Keratinocyte (primary cell): ENCODE results near the gene CBARP. TPM values are rescaled to one million over a fixed set of nuclear protein-coding genes. Genes with fewer than 3 reads are reported as not detected.

ENCODE experiments used
- DNase-seq: peaks from one replicate; pipeline ENCODE4 v3.0.0-alpha.2; 2011; ENCODE audit warnings: low read depth, missing footprints, low spot score
- FAIRE-seq: peaks from 2 replicates; lab custom pipeline; 2011; peaks lifted over from hg19 to GRCh38; lab: Jason Lieb, UNC
- H2AFZ ChIP-seq: 2 replicates; pipeline ENCODE4 v1.6.0; 2012; ENCODE audit warnings: low read length, control low read depth, inconsistent platforms; ENCODE audit not compliant: control insufficient read depth
- H3K27ac ChIP-seq: 2 replicates; pipeline ENCODE4 v1.5.1; 2011; ENCODE audit warnings: low read length; ENCODE audit not compliant: control insufficient read depth, insufficient read depth
- H3K27me3 ChIP-seq: 3 replicates; pipeline ENCODE4 v1.6.0; 2011; ENCODE audit warnings: low read length; ENCODE audit not compliant: control insufficient read depth, insufficient read depth; ENCODE audit errors: extremely low read depth
- H3K36me3 ChIP-seq, 2 experiments: 2 replicates in 1 of 2; 3 replicates in 1 of 2; pipeline ENCODE4 v1.5.1; 2011; ENCODE audit warnings: low read length in 2 of 2, mild to moderate bottlenecking in 1 of 2; ENCODE audit not compliant: control insufficient read depth in 2 of 2, insufficient read depth in 2 of 2; ENCODE audit errors: extremely low read depth in 1 of 2
- H3K4me1 ChIP-seq: 3 replicates; pipeline ENCODE4 v1.5.1; 2011; ENCODE audit warnings: low read length; ENCODE audit not compliant: control insufficient read depth, insufficient read depth; ENCODE audit errors: extremely low read depth
- H3K4me2 ChIP-seq: 3 replicates; pipeline ENCODE4 v1.6.0; 2011; ENCODE audit warnings: low read depth, low read length; ENCODE audit not compliant: control insufficient read depth, insufficient read depth; ENCODE audit errors: extremely low read depth
- H3K4me3 ChIP-seq, 3 experiments: fragments of 200-600 bp in 1 of 3; sonication (generic) in 1 of 3; 2 replicates in 2 of 3; 3 replicates in 1 of 3; pipeline ENCODE4 v1.5.1; 2011 to 2016; ENCODE audit warnings: low read length in 3 of 3, mild to moderate bottlenecking in 3 of 3, control low read depth in 2 of 3, inconsistent platforms in 1 of 3, low read depth in 1 of 3, mixed read lengths in 1 of 3, mixed run types in 1 of 3, moderate library complexity in 1 of 3; ENCODE audit not compliant: control insufficient read depth in 2 of 3, insufficient read depth in 2 of 3; ENCODE audit errors: extremely low read depth in 1 of 3
- H3K79me2 ChIP-seq: 2 replicates; pipeline ENCODE4 v1.6.0; 2012; ENCODE audit warnings: low read length; ENCODE audit not compliant: control insufficient read depth, insufficient read depth
- H3K9ac ChIP-seq: 3 replicates; pipeline ENCODE4 v1.6.0; 2011; ENCODE audit warnings: low read length; ENCODE audit not compliant: control insufficient read depth, insufficient read depth; ENCODE audit errors: extremely low read depth
- H3K9me1 ChIP-seq: 3 replicates; pipeline ENCODE4 v1.6.0; 2011; ENCODE audit warnings: low read length; ENCODE audit not compliant: control insufficient read depth, insufficient read depth; ENCODE audit errors: extremely low read depth
- H3K9me3 ChIP-seq: 2 replicates; pipeline ENCODE4 v1.5.1; 2012; ENCODE audit warnings: low read depth, low read length; ENCODE audit not compliant: control insufficient read depth
- H4K20me1 ChIP-seq: 3 replicates; pipeline ENCODE4 v1.6.0; 2011; ENCODE audit warnings: low read length; ENCODE audit not compliant: control insufficient read depth, insufficient read depth; ENCODE audit errors: extremely low read depth
- EZH2 ChIP-seq: IDR thresholded peaks from one replicate; pipeline ENCODE4 v1.6.1; 2012; ENCODE audit warnings: inconsistent platforms, mild to moderate bottlenecking, low read length, moderate library complexity
- dilution Hi-C: fragments of 300-500 bp; cut with MboI; formaldehyde crosslinking; loops from one replicate; pipeline ENCODE4 v1.7.0; 2020; ENCODE audit warnings: low sequenced_read_pairs; ENCODE audit not compliant: extremely low pct_ligation_motif_present
- polyA plus RNA-seq, 5 experiments: library from polyadenylated mRNA; depleted of rRNA in 3 of 5; stranded (reverse) in 3 of 5; stranded (forward) in 1 of 5; unstranded in 1 of 5; fragments of >200 nt; gene quantifications; 1 replicate in 1 of 5; 2 replicates in 3 of 5; 3 replicates in 1 of 5; pipeline versions ENCODE4 v1.2.1 to v1.2.3, GENCODE V29; 2011 to 2012; ENCODE audit warnings: missing spikeins in 2 of 5, low read depth in 1 of 5, low replicate concordance in 1 of 5
- TF ChIP-seq, protein P1 (sequence below), 3 experiments: IDR thresholded peaks in 1 of 3; conservative IDR thresholded peaks in 1 of 3; optimal IDR thresholded peaks in 1 of 3; 2 replicates in 2 of 3; 3 replicates in 1 of 3; pipeline versions ENCODE3 to v1.5.1; 2011; ENCODE audit warnings: low read length in 3 of 3, mild to moderate bottlenecking in 3 of 3, moderate library complexity in 2 of 3, control low read depth in 1 of 3, inconsistent platforms in 1 of 3; ENCODE audit not compliant: insufficient read depth in 2 of 3; ENCODE audit errors: extremely low read depth in 1 of 3

The CBARP gene
- polyA plus RNA-seq, 1 donor (not counting 4 experiments of a cell fraction or from before 2014, with no cell fraction given) = 0.93 TPM

DNA sequence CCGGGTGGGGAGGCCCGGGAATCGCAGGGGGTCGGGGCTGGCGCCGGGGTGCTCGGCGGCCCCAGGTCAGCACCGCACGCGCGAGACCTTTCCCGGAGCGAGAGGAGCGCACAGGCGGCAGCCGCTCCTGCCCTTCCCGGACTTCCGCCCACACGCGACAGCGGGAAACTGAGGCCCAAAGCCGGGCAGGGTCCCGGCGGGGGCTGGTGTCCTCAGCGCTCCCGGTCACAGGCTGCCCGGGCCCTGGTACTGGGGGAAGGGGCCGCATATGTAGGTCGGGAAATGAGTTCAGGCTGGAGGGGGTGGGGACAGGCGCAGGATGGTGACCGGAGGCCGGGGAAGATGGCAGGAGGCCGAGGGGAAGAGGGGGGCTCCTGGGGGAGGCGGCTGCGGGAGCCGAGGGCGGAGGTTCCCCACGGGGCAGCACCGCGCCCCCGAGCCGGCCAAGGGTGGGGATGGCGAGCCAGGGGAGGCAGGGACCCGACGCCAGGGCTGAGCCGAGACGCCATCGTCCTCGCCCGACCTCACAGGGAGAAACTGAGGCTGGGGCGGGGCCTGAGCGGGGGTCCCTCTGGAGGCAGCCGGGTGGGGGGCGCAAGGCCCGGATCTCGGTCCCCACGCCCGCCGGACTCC, 662 bp downstream of the CBARP start:
- Histone ChIP-seq H3K4me3 (peak overlapping the region; percentile 64 to 84 (median 77)), H3K9me1 (no peaks in the 10 kb centered on the region), H2AFZ (peak overlapping the region; percentile 15), H3K79me2 (peaks cover 5% of the 10 kb centered on the region), H3K4me2 (peak overlapping the region; percentile 79), H3K9me3 (no peaks in the 10 kb centered on the region), H3K4me1 (peaks cover 30% of the 10 kb centered on the region), H3K36me3 (peaks cover 4 to 10% of the 10 kb centered on the region in 2 experiments), H3K9ac (peak overlapping the region; percentile 60), H3K27ac (no peak overlapping the region), H4K20me1 (peaks cover 2% of the 10 kb centered on the region), H3K27me3 (no peaks in the 10 kb centered on the region)
- TF ChIP-seq EZH2 = no peak
- TF ChIP-seq, protein P1, sequence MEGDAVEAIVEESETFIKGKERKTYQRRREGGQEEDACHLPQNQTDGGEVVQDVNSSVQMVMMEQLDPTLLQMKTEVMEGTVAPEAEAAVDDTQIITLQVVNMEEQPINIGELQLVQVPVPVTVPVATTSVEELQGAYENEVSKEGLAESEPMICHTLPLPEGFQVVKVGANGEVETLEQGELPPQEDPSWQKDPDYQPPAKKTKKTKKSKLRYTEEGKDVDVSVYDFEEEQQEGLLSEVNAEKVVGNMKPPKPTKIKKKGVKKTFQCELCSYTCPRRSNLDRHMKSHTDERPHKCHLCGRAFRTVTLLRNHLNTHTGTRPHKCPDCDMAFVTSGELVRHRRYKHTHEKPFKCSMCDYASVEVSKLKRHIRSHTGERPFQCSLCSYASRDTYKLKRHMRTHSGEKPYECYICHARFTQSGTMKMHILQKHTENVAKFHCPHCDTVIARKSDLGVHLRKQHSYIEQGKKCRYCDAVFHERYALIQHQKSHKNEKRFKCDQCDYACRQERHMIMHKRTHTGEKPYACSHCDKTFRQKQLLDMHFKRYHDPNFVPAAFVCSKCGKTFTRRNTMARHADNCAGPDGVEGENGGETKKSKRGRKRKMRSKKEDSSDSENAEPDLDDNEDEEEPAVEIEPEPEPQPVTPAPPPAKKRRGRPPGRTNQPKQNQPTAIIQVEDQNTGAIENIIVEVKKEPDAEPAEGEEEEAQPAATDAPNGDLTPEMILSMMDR (optimal IDR thresholded peaks at IDR 0.05 in 1 of 3, IDR thresholded peaks at IDR 0.05 in 1 of 3, conservative IDR thresholded peaks at IDR 0.05 in 1 of 3; ENCODE audit: extremely low read depth in 1 of 3, insufficient read depth in 2 of 3, low read length in 3 of 3) = no peak
- no peak for DNase-seq
- dilution Hi-C loops = no loop called here
- no peak for FAIRE-seq

DNA sequence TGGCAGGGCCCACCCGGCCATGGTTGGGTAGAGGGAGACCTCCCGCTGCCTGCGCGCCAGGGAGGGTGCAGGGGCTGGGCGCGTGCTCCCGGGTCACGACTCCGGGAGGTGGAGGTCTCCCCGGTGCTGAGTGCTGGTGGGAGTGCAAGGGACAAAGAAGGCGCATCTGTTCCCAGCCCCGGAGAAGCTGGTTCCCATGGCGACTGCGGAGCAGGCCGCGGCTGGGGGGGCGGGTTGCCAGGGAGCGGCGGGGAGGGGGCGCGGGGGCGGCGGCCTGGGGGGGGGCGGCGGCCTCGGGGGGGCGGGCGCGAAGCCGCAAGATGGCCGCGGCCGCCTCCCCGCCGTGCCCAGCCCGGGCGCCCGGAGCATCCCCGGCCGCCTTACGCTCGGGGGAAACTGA, 1.2 kb downstream of the CBARP start:
- no peak for FAIRE-seq
- TF ChIP-seq, protein P1 (optimal IDR thresholded peaks at IDR 0.05 in 1 of 3, IDR thresholded peaks at IDR 0.05 in 1 of 3, conservative IDR thresholded peaks at IDR 0.05 in 1 of 3; ENCODE audit: extremely low read depth in 1 of 3, insufficient read depth in 2 of 3, low read length in 3 of 3) = no peak
- no peak for TF ChIP-seq EZH2
- H3K4me2 ChIP-seq = peak overlapping the region; percentile 79
- H4K20me1 ChIP-seq = peaks cover 2% of the 10 kb centered on the region
- H2AFZ ChIP-seq = no peak overlapping the region
- peaks cover 4 to 10% of the 10 kb centered on the region in 2 experiments for H3K36me3 ChIP-seq
- H3K9me3 ChIP-seq = no peaks in the 10 kb centered on the region
- dilution Hi-C loops = no loop called here
- DNase-seq = no peak
- no peaks in the 10 kb centered on the region for H3K9me1 ChIP-seq
- no peaks in the 10 kb centered on the region for H3K79me2 ChIP-seq
- no peaks in the 10 kb centered on the region for H3K27me3 ChIP-seq
- peak overlapping the region in 2 of 3 experiments; percentile 77 to 84 for H3K4me3 ChIP-seq
- H3K27ac ChIP-seq = no peak overlapping the region
- no peak overlapping the region for H3K9ac ChIP-seq
- peaks cover 32% of the 10 kb centered on the region for H3K4me1 ChIP-seq
